GM06990 (cell line): ENCODE data around the gene IPPK.
"Not testable (repeated sequence)": the region's sequence is repeated elsewhere in the genome, so short reads cannot be mapped to it uniquely, and the experiment has no call there.

Source experiments
- DNase-seq: peaks from one replicate; pipeline ENCODE4 v3.0.0-alpha.2; 2011; ENCODE audit not compliant: insufficient read length; ENCODE audit errors: extremely low read depth
- H3K27me3 ChIP-seq: replicated peaks from 2 replicates; pipeline ENCODE4 v1.6.0; 2011; ENCODE audit warnings: low read length; ENCODE audit not compliant: control insufficient read depth, insufficient read depth
- H3K36me3 ChIP-seq: 2 replicates; pipeline ENCODE4 v1.5.1; 2011; ENCODE audit warnings: low read length; ENCODE audit not compliant: control insufficient read depth, insufficient read depth
- H3K4me3 ChIP-seq: replicated peaks from 2 replicates; pipeline ENCODE4 v1.5.1; 2011; ENCODE audit warnings: low read depth, mild to moderate bottlenecking, control low read depth, low read length
- CTCF ChIP-seq: IDR thresholded peaks from 2 replicates; pipeline ENCODE4 v1.5.1; 2011; ENCODE audit warnings: low read length, control low read depth, mild to moderate bottlenecking, inconsistent platforms; ENCODE audit not compliant: insufficient read depth, poor library complexity, severe bottlenecking

Gene IPPK

GRCh38 chr9:92626484-92626883 lies 43.4 kb downstream of the IPPK start:
- TF ChIP-seq CTCF: no peak
- Histone ChIP-seq H3K4me3 (no peak overlapping the region), H3K36me3 (peaks cover 1% of the 10 kb centered on the region; the same call in 1 of the 2 replicates), H3K27me3 (no peaks in the 10 kb centered on the region)
- DNase-seq: no peak

- H3K27me3 ChIP-seq, H3K36me3 ChIP-seq, H3K4me3 ChIP-seq, DNase-seq: not testable (repeated sequence)
Measured at GRCh38 chr9:92623936-92624335, 46.0 kb downstream of the IPPK start.

- no peaks in the 10 kb centered on the region for H3K27me3 ChIP-seq
- no peak overlapping the region for H3K4me3 ChIP-seq
- peaks cover 16% of the 10 kb centered on the region for H3K36me3 ChIP-seq
- TF ChIP-seq CTCF: no peak
- DNase-seq: no peak
Measured at GRCh38 chr9:92620845-92621244, 49.1 kb downstream of the IPPK start.

- H3K4me3 ChIP-seq: no peak overlapping the region
- H3K27me3 ChIP-seq: no peaks in the 10 kb centered on the region
- DNase-seq: no peak
- TF ChIP-seq CTCF: no peak
- peaks cover 19% of the 10 kb centered on the region for H3K36me3 ChIP-seq
Measured at GRCh38 chr9:92619601-92620300, 50.2 kb downstream of the IPPK start.

- H3K36me3 ChIP-seq: peaks cover 20% of the 10 kb centered on the region
- DNase-seq: no peak
- H3K4me3 ChIP-seq: no peak overlapping the region
- no peak for TF ChIP-seq CTCF
- no peaks in the 10 kb centered on the region for H3K27me3 ChIP-seq
Measured at GRCh38 chr9:92618633-92619225, 51.2 kb downstream of the IPPK start.

GRCh38 chr9:92617951-92618510 lies 51.9 kb downstream of the IPPK start:
- peaks cover 22% of the 10 kb centered on the region for H3K36me3 ChIP-seq
- no peak overlapping the region for H3K4me3 ChIP-seq

More at GRCh38 chr9:92617951-92618510, 51.9 kb downstream of the IPPK start:
- TF ChIP-seq CTCF: no peak
- H3K27me3 ChIP-seq: no peaks in the 10 kb centered on the region
- no peak for DNase-seq
